GM19397 (cell line): Measurements from ENCODE around the gene ARMC3.
A peak's percentile ranks its signal among the peaks of the same experiment; 100 is the strongest.

Experiments
- ATAC-seq: cut with Tn5 transposase; IDR thresholded peaks from one replicate; pipeline ENCODE4 v1.9.1; 2021; ENCODE audit warnings: mild to moderate bottlenecking, moderate library complexity; ENCODE audit not compliant: unreplicated experiment

ARMC3 gene

DNA sequence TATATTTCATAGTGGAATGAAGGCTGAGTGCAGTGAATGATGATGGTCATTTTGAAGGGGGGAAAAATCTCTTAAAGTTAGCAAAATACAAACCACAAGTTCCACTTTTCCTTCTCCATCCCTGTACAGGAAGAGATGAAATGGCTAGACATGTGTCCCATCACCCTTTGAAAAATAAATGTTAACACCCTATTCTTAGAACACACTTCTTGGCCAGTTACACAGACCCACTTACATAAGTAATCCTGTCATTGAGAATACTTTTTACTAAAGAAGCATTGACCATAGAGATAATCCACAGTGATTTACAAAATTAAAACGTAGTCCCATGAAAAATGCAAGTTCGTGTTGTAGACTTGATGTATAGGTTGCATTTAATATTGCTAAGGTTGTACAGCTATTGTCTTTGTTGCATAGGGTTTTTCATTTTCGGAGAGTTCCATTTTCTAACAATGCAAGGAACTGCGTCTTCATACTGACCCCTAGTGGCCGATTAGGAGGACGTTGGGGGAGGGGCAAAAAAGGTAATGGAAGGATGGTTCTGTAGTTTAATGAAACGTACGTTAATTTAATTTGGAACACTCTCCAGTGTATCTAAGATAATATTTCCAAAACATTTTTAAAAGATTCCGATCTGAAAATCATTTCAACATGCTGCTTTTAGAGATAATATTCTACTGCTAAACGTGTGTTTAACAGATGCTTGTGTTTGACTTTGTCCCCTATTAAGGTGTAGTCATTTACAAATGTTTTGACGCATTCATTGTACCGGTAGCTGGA, 60.9 kb downstream of the ARMC3 start:
- ATAC-seq = no peak

GRCh38 chr10:22990443-22990842, 62.6 kb downstream of the ARMC3 start:
- no peak for ATAC-seq

- no peak for ATAC-seq
Measured at GRCh38 chr10:22992075-22992474, 64.2 kb downstream of the ARMC3 start.

GRCh38 chr10:22992621-22993020, 64.8 kb downstream of the ARMC3 start:
- no peak for ATAC-seq

DNA sequence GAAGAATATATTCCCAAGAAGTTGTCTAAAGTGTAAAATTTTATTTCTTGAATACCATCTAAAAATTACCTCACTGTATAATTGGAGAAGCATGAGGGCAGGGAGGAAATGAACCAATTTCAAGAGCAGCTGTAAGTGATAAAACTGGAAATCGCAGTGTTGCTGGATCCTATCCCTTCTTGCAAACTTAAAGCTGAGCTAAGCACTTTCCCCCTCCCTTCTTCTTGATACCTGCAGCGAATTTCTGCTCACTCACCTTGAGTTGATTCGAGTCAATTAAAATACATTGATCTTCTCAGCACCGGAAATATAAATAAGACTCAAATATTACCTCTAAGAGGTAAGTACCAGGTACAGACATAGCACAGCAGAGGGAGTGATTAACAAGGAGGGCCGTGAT, 65.5 kb downstream of the ARMC3 start:
- ATAC-seq = no peak

DNA sequence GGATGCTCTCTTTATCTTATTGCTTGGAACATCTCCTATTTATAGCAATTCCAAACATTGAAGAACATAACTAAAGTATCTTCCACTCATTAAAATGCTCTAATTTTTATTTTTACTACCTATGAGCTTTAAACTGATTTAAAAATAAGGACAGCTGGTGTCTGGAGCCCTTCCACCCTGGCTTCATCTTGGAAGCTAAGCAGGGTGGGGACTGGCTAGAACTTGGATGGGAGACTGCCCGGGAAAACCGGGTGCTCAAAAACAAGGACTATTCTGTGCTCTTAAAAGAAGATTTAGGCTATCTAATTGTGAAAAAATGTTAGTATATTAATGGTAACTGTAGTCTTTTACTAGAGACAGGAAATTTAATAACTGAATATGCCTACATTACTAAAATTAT, 69.2 kb downstream of the ARMC3 start:
- ATAC-seq = no peak

DNA sequence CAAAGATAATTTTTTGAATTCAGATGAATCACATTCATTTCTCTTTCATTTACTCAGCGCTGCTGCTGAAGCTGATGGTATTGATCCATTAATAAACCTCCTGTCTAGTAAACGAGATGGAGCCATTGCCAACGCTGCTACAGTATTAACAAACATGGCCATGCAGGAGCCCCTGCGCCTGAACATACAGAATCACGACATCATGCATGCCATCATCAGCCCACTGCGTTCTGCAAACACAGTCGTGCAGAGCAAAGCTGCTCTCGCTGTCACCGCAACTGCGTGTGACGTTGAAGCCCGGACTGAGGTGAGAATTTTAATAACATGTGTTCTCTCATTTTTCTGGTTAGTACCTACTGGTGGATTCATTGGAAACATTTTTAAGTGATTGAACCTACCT, 70.2 kb downstream of the ARMC3 start:
- ATAC-seq = no peak

DNA sequence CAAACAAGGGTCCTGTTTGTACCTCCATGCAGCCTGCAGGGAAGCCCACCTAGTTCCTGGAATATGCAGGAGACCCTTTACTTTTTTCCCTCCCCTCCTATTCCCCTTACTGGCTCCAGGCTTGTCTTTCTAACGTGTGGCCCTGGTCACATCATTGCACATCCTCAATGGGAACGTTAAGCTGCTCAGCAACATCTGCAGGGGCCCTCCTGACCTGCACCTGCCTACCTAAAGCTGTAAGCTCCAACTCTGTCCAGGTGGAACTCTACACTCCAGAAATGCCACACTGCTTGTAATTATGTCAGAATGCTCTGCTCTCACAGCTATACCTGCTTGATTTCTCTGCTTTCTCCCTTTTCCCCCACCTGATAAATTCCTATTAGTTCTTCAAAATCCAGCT, 72.1 kb downstream of the ARMC3 start:
- ATAC-seq = no peak

GRCh38 chr10:23001901-23002516, 74.2 kb downstream of the ARMC3 start:
- no peak for ATAC-seq

DNA sequence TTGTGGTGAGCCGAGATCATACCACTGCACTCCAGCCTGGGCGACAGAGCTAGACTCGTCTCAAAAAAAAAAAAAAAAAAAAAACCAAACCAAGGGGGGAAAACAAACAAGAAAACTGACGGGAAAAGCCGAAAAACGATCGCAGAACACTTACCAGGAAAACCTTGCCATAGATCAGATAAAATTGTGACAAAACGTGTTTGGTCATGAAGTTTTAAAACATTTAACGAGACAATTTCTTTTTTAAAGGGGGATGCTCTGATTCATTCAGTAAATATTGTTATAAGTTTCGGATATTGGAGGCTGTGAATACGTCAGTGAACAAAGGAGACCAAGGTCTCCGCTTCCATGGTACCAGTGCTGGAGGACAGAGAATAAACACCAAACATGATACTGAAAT, 77.3 kb downstream of the ARMC3 start:
- no peak for ATAC-seq

GRCh38 chr10:23013581-23014335, 85.9 kb downstream of the ARMC3 start:
- no peak for ATAC-seq

DNA sequence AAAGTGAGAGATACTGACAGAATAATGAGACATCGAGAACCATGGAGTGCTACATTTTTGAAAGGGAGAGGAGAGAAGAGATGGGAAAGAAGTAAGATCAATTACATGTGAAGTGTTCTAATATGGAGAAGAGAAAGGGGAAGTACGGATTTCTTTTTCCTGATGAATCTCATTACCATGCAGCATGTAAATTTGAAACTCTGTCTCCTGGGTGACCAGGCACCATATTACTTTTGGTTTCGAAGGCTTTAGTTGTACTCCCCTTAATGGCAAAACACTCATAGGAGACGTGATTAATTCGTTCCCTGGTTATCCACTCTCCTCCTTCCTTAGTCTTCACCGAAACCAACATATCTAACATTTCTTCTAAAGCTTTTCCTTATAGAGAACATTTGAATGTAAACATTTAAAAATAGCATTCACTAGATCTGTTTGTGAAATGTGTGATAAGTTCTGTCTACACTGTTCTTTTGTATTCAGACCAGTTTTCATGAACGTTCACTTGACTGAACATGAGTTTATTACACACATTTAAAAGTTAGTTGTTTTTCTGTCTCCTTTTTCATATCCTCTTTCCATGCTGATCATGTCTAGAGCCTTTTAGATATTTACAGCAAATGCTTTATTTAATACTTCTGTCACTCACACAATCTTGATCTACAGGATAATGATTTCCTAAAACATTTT, 87.3 kb downstream of the ARMC3 start:
- peak; percentile 86 for ATAC-seq

DNA sequence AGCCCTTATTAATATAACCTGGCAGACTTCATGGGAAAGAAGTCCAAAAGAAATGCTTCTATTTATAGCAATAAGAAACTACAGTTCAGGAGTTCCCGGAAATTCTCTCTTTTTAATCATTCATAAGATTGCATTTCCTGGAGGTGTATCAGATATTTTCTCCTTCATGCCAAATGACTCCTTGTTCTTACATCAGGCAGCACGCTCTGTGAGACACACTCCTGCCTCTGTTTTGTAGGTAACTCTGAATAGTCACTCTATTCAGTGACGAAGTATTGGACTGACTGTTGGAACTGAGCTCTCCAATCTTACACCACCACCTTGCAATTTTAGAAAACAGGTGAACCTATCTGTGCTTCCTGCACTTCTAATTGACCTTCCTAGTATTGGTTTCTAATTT, 88.8 kb downstream of the ARMC3 start:
- no peak for ATAC-seq

- no peak for ATAC-seq
Measured at GRCh38 chr10:23019633-23020032, 91.8 kb downstream of the ARMC3 start.

- no peak for ATAC-seq
Measured at GRCh38 chr10:23021430-23021829, 93.6 kb downstream of the ARMC3 start.

DNA sequence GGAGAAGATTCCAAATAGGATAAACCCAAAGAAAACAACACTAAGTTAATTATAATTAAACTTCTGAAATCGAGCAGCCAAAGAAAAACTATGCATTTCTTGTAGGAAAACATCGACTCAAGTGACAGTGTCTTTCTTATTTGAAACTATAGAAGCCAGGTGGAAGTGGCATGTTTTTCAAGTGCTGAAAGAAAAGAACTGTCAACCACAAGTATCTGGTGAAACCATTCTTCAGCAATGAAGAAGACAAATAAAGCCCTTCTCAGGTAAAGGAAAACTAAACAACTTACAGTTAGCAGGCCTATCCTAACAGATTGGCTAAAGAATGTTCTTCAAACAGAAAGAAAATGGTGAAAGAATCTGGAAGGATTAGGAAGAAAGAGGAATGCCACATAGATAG, 96.1 kb downstream of the ARMC3 start:
- no peak for ATAC-seq

- ATAC-seq = no peak
Measured at GRCh38 chr10:23031318-23031717, 103.5 kb downstream of the ARMC3 start.

DNA sequence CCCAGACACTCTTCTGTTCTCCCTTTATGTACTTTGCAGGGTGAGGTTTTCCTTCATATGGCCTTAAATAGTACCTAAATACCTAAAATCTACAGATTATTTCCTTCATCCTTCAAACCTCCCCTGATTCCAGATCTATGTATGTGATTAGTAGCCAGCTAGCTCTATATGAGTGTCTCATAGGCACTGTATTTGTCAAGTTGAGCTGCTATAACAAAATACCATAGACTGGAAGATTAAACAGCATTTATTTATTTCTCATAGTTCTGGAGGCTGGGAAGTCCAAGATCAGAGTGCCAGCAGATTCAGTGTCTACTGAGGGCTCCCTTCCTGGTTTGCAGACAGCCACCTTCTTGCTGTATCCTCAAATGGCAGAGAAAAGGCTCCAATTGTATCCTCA, 106.9 kb downstream of the ARMC3 start:
- no peak for ATAC-seq

- no peak for ATAC-seq
Measured at GRCh38 chr10:23035569-23035968, 107.7 kb downstream of the ARMC3 start.

GRCh38 chr10:23037152-23037551, 109.3 kb downstream of the ARMC3 start:
- ATAC-seq = no peak

- ATAC-seq = no peak
Measured at GRCh38 chr10:23037561-23037960, 109.7 kb downstream of the ARMC3 start.
